ENCODE measurements around the gene CBFA2T2.

- TF ChIP-seq CTCF (conservative IDR thresholded peaks at IDR 0.05) (no peak; the same call in 1 of the 2 replicates), EZH2 (IDR thresholded peaks at IDR 0.05; ENCODE audit: low read depth) (no peak)
These were observed 176.7 kb downstream of the CBFA2T2 start, which contains the start of gene ACTL10 for GRCh38 chr20:33666293-33667244.
